ENCODE results near the gene PXMP4. TPM values are rescaled to one million over a fixed set of nuclear protein-coding genes. Genes with fewer than 3 reads are reported as not detected.

Gene PXMP4
- total RNA-seq, 2 experiments from 2014 or later = 3.6 to 4.1 TPM

GRCh38 chr20:33728463-33728862, 8.4 kb upstream of the PXMP4 start:
- H3K4me3 Mint-ChIP-seq = no peak overlapping the region
- peaks cover 11% of the 10 kb centered on the region for H3K4me1 Mint-ChIP-seq (ENCODE audit: low read depth)
- Histone ChIP-seq H3K9me3 (ENCODE audit: control insufficient read depth in 1 of 2, insufficient read depth in 1 of 2, low read length in 2 of 2) (no peaks in the 10 kb centered on the region), H3K4me3 (ENCODE audit: low read length) (no peak overlapping the region), H3K4me1 (ENCODE audit: insufficient read depth, low read length) (peaks cover 18% of the 10 kb centered on the region), H3K36me3 (ENCODE audit: insufficient read depth, low read length) (no peaks in the 10 kb centered on the region), H3K27ac (ENCODE audit: low read depth in 1 of 2, low read length in 2 of 2) (no peak overlapping the region), H3K27me3 (ENCODE audit: control insufficient read depth in 1 of 2, insufficient read depth in 2 of 2, low read length in 2 of 2) (no peaks in the 10 kb centered on the region)
- TF ChIP-seq CTCF (IDR thresholded peaks at IDR 0.05) = no peak
- ChIA-PET POLR2A (no interaction called here), CTCF (interaction anchor here (1.4 kb wide), 1 partner anchor 9 kb away, joined by 3 read pairs; the partner anchor contains the start of gene PXMP4)
- H3K36me3 Mint-ChIP-seq (ENCODE audit: low read depth) = peaks cover 4% of the 10 kb centered on the region
- no peak for ATAC-seq (ENCODE audit: poor library complexity)
- H3K27me3 Mint-ChIP-seq = no peaks in the 10 kb centered on the region
- H3K27ac Mint-ChIP-seq = no peak overlapping the region
- no peak for DNase-seq
- intact Hi-C loops (cut with DNase I, micrococcal nuclease) = loop anchor here in 1 of 2 experiments (10.0 kb wide), 1 partner anchor 244 kb away; no protein-coding TSS in a partner anchor
- H3K9me3 Mint-ChIP-seq = no peaks in the 10 kb centered on the region

GRCh38 chr20:33727806-33728205, 7.7 kb upstream of the PXMP4 start:
- H3K4me1 Mint-ChIP-seq (ENCODE audit: low read depth) = peaks cover 8% of the 10 kb centered on the region

GRCh38 chr20:33727115-33727479, 7.0 kb upstream of the PXMP4 start:
- CTCF ChIA-PET = no interaction called here
- Mint-ChIP-seq H3K36me3 (ENCODE audit: low read depth) (peaks cover 4% of the 10 kb centered on the region), H3K27me3 (no peaks in the 10 kb centered on the region), H3K4me3 (no peak overlapping the region), H3K9me3 (no peaks in the 10 kb centered on the region), H3K27ac (no peak overlapping the region), H3K4me1 (ENCODE audit: low read depth) (peaks cover 4% of the 10 kb centered on the region)
- no peaks in the 10 kb centered on the region for H3K27me3 ChIP-seq (ENCODE audit: control insufficient read depth in 1 of 2, insufficient read depth in 2 of 2, low read length in 2 of 2)
- peaks cover 7% of the 10 kb centered on the region for H3K4me1 ChIP-seq (ENCODE audit: insufficient read depth, low read length)
- no peaks in the 10 kb centered on the region for H3K9me3 ChIP-seq (ENCODE audit: control insufficient read depth in 1 of 2, insufficient read depth in 1 of 2, low read length in 2 of 2)
- no peak for DNase-seq
- H3K36me3 ChIP-seq (ENCODE audit: insufficient read depth, low read length) = no peaks in the 10 kb centered on the region
- no peak for ATAC-seq (ENCODE audit: poor library complexity)
- no peak for TF ChIP-seq CTCF (IDR thresholded peaks at IDR 0.05)
- intact Hi-C loops (cut with DNase I, micrococcal nuclease) = loop anchor here in 1 of 2 experiments (10.0 kb wide), 1 partner anchor 242 kb away; no protein-coding TSS in a partner anchor
- no peak overlapping the region for H3K4me3 ChIP-seq (ENCODE audit: low read length)
- POLR2A ChIA-PET = no interaction called here
- no peak overlapping the region for H3K27ac ChIP-seq (ENCODE audit: low read depth in 1 of 2, low read length in 2 of 2)

More at GRCh38 chr20:33727806-33728205, 7.7 kb upstream of the PXMP4 start:
- TF ChIP-seq CTCF (IDR thresholded peaks at IDR 0.05) = no peak
- peaks cover 4% of the 10 kb centered on the region for H3K36me3 Mint-ChIP-seq (ENCODE audit: low read depth)
- intact Hi-C loops (cut with DNase I, micrococcal nuclease) = loop anchor here in 1 of 2 experiments (10.0 kb wide), 1 partner anchor 243 kb away; no protein-coding TSS in a partner anchor
- H3K4me3 ChIP-seq (ENCODE audit: low read length) = no peak overlapping the region
- no peaks in the 10 kb centered on the region for H3K27me3 Mint-ChIP-seq
- no peaks in the 10 kb centered on the region for H3K36me3 ChIP-seq (ENCODE audit: insufficient read depth, low read length)
- no peak overlapping the region for H3K27ac Mint-ChIP-seq
- H3K4me1 ChIP-seq (ENCODE audit: insufficient read depth, low read length) = peaks cover 11% of the 10 kb centered on the region
- no peaks in the 10 kb centered on the region for H3K27me3 ChIP-seq (ENCODE audit: control insufficient read depth in 1 of 2, insufficient read depth in 2 of 2, low read length in 2 of 2)
- CTCF ChIA-PET = no interaction called here
- H3K4me3 Mint-ChIP-seq = no peak overlapping the region
- no peak overlapping the region for H3K27ac ChIP-seq (ENCODE audit: low read depth in 1 of 2, low read length in 2 of 2)
- H3K9me3 ChIP-seq (ENCODE audit: control insufficient read depth in 1 of 2, insufficient read depth in 1 of 2, low read length in 2 of 2) = no peaks in the 10 kb centered on the region
- POLR2A ChIA-PET = no interaction called here
- H3K9me3 Mint-ChIP-seq = no peaks in the 10 kb centered on the region
- no peak for DNase-seq
- ATAC-seq (ENCODE audit: poor library complexity) = no peak
